Activated T-cell treated with anti-CD3 and anti-CD28 coated beads, Interleukin-2, amount 50 U/mL, for 72 hours (primary cell): ENCODE data around the gene ARFGEF2. TPM values are rescaled to one million over a fixed set of nuclear protein-coding genes. Genes with fewer than 3 reads are reported as not detected.
"Not testable (repeated sequence)": the region's sequence is repeated elsewhere in the genome, so short reads cannot be mapped to it uniquely, and the experiment has no call there.

Experiments used
- ATAC-seq, 2 donors: fragments of 150-1000 bp; cut with Tn5 transposase; replicated peaks in 1 of 2; 2 replicates each; pipeline ENCODE4 v1.10.0; 2021; ENCODE audit warnings: moderate library complexity in 2 of 2, mild to moderate bottlenecking in 1 of 2
- DNase-seq, 2 donors: peaks; one replicate each; pipeline ENCODE4 v3.0.0; 2021 to 2022; ENCODE audit warnings: mixed read lengths in 1 of 2
- H3K27ac Mint-ChIP-seq: one replicate; pipeline ENCODE4 v1.8.0; 2022; ENCODE audit warnings: mild to moderate bottlenecking, moderate library complexity, mixed read lengths
- H3K27me3 Mint-ChIP-seq: one replicate; pipeline ENCODE4 v1.8.0; 2022; ENCODE audit warnings: low read depth, mixed read lengths
- H3K36me3 Mint-ChIP-seq, 2 donors: one replicate each; pipeline ENCODE4 v1.8.0; 2022; ENCODE audit warnings: mixed read lengths in 2 of 2, mild to moderate bottlenecking in 1 of 2; ENCODE audit not compliant: insufficient read depth in 2 of 2
- H3K4me1 Mint-ChIP-seq: one replicate; pipeline ENCODE4 v1.8.0; 2022; ENCODE audit warnings: low read depth, mixed read lengths
- H3K4me3 Mint-ChIP-seq, 2 donors: one replicate each; pipeline ENCODE4 v1.8.0; 2022; ENCODE audit warnings: mild to moderate bottlenecking in 2 of 2, mixed read lengths in 2 of 2, moderate library complexity in 2 of 2
- H3K9me3 Mint-ChIP-seq, 2 donors: one replicate each; pipeline ENCODE4 v1.8.0; 2022; ENCODE audit warnings: mixed read lengths in 2 of 2
- total RNA-seq, 2 donors: library from RNA; stranded (reverse); gene quantifications; one replicate each; pipeline ENCODE4 v1.2.3, GENCODE V29; 2022

The ARFGEF2 gene
- total RNA-seq, 2 donors from 2014 or later: 23.3 to 23.6 TPM

DNA sequence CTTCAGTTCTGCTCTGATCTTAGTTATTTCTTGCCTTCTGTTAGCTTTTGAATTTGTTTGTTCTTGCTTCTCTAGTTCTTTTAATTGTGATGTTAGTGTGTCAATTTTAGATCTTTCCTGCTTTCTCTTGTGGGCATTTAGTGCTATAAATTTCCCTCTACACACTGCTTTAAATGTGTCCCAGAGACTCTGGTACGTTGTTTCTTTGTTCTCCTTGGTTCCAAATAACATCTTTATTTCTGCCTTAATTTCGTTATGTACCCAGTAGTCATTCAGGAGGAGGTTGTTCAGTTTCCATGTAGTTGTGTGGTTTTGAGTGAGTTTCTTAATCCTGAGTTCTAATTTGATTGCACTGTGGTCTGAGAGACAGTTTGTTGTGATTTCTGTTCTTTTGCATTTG lies 58.5 kb downstream of the ARFGEF2 start:
- not testable (repeated sequence) for ATAC-seq, H3K27ac Mint-ChIP-seq, H3K4me1 Mint-ChIP-seq, DNase-seq, H3K4me3 Mint-ChIP-seq, H3K27me3 Mint-ChIP-seq, H3K9me3 Mint-ChIP-seq
- H3K36me3 Mint-ChIP-seq: peaks cover 17 to 28% of the 10 kb centered on the region in 2 donors

DNA sequence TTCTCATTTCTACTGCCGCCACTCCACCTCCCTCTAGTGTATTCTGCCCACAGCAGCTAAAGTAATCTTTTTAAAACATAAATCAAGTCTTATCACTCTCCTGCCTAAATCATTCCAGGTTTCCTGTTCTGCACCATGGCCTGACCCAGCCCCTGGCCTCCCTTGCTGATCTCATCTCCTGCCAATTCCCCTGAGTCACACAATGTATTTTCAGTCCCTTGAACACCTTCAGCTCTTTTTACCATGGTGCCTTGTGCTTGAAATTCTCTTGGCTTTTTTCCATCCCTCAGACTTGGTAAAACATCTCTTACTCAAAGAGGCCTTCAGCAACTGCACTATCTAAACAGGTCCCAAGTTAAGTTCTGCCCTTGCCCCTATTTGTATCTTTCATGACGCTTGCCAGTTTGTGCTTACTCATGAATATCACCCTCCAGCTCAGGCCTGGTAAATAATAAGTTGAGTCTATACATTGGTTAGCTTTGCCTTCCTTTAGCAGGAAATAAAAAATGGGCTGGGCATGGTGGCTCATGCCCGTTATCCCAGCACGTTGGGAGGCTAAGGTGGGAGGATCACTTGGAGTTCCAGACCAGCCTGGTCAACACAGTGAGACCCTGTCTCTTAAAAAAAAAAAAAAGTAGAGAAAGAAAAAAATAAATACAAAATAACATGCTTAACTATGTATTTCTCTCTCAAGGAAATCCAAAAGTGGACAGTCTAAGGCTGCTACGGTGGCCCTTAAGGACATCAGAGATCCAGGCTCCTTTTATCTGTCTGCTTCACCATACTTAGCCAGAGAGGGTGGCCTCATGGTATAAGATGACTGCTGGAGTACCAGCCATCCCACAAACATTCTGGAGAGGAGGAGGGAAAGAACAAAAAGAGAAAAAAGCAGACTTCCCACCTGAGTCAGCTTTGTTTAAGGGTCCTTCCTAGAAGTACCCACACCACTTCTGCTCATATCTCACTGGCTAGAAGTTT lies 62.2 kb downstream of the ARFGEF2 start:
- H3K27me3 Mint-ChIP-seq: no peaks in the 10 kb centered on the region
- no peaks in the 10 kb centered on the region for H3K4me1 Mint-ChIP-seq
- no peaks in the 10 kb centered on the region for H3K9me3 Mint-ChIP-seq
- no peak overlapping the region for H3K27ac Mint-ChIP-seq
- no peak overlapping the region for H3K4me3 Mint-ChIP-seq
- DNase-seq (no peak), ATAC-seq (no peak)
- H3K36me3 Mint-ChIP-seq: peaks cover 12 to 26% of the 10 kb centered on the region in 2 donors

DNA sequence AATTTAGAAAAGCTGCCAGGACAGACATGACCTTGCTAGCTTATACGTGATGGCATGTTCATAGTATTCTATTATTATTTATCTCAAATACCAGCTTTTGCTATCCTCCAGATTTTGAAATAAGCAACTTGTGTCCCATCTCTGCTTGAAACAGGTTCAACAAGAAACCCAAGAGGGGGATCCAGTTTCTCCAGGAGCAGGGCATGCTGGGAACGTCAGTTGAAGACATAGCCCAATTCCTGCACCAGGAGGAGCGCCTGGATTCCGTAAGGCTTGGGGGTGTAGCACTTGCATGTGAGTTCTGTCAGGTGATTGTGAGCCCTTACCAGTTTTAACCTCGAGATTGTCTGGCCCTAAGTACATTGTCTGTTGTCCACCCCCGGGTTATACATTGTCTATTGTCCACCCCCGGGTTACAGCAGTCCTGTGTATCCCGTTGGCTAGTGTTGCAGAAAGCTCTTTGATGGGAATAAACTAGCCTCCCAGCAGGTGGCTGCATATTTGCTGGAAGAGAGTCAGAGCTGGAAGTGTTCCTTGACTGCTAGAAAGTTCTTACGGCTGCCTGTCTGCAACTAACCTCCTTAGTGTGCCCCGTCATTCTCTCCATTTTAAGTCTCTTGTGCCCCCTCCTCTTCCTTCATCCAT lies 63.2 kb downstream of the ARFGEF2 start:
- H3K36me3 Mint-ChIP-seq: peaks cover 12 to 21% of the 10 kb centered on the region in 2 donors
- H3K9me3 Mint-ChIP-seq: no peaks in the 10 kb centered on the region
- no peaks in the 10 kb centered on the region for H3K4me1 Mint-ChIP-seq
- H3K27ac Mint-ChIP-seq: no peak overlapping the region
- no peak for ATAC-seq
- no peaks in the 10 kb centered on the region for H3K27me3 Mint-ChIP-seq
- H3K4me3 Mint-ChIP-seq: no peak overlapping the region
- DNase-seq: no peak

GRCh38 chr20:48986899-48987298 lies 65.4 kb downstream of the ARFGEF2 start:
- DNase-seq: no peak
- H3K4me1 Mint-ChIP-seq: no peaks in the 10 kb centered on the region
- H3K36me3 Mint-ChIP-seq: peaks cover 10 to 24% of the 10 kb centered on the region in 2 donors
- H3K27me3 Mint-ChIP-seq: no peaks in the 10 kb centered on the region
- no peaks in the 10 kb centered on the region for H3K9me3 Mint-ChIP-seq
- no peak overlapping the region for H3K4me3 Mint-ChIP-seq
- no peak for ATAC-seq
- no peak overlapping the region for H3K27ac Mint-ChIP-seq

- H3K27ac Mint-ChIP-seq: no peak overlapping the region
- peaks cover 2 to 15% of the 10 kb centered on the region in 2 donors for H3K36me3 Mint-ChIP-seq
- H3K9me3 Mint-ChIP-seq: no peaks in the 10 kb centered on the region
- no peak overlapping the region for H3K4me3 Mint-ChIP-seq
- no peaks in the 10 kb centered on the region for H3K4me1 Mint-ChIP-seq
- no peak for DNase-seq
- H3K27me3 Mint-ChIP-seq: no peaks in the 10 kb centered on the region
- no peak for ATAC-seq
These were observed 69.0 kb downstream of the ARFGEF2 start for GRCh38 chr20:48990467-48990866.

GRCh38 chr20:48995589-48995988 lies 74.1 kb downstream of the ARFGEF2 start:
- DNase-seq (no peak), ATAC-seq (no peak)
- Mint-ChIP-seq H3K9me3 (no peaks in the 10 kb centered on the region), H3K36me3 (peaks cover 3 to 23% of the 10 kb centered on the region in 2 donors), H3K27ac (no peak overlapping the region), H3K4me1 (no peaks in the 10 kb centered on the region), H3K4me3 (no peak overlapping the region), H3K27me3 (no peaks in the 10 kb centered on the region)

- H3K9me3 Mint-ChIP-seq: no peaks in the 10 kb centered on the region
- no peaks in the 10 kb centered on the region for H3K27me3 Mint-ChIP-seq
- H3K4me3 Mint-ChIP-seq: no peak overlapping the region
- no peaks in the 10 kb centered on the region for H3K4me1 Mint-ChIP-seq
- DNase-seq (no peak), ATAC-seq (no peak)
- peaks cover 3 to 15% of the 10 kb centered on the region in 2 donors for H3K36me3 Mint-ChIP-seq
- H3K27ac Mint-ChIP-seq: no peak overlapping the region
These were observed 78.7 kb downstream of the ARFGEF2 start for GRCh38 chr20:48999890-49000870.

GRCh38 chr20:49001741-49002140 lies 80.2 kb downstream of the ARFGEF2 start:
- Mint-ChIP-seq H3K4me1 (no peaks in the 10 kb centered on the region), H3K27me3 (no peaks in the 10 kb centered on the region), H3K27ac (no peak overlapping the region), H3K9me3 (no peaks in the 10 kb centered on the region), H3K36me3 (peaks cover 6 to 15% of the 10 kb centered on the region in 2 donors), H3K4me3 (no peak overlapping the region)
- DNase-seq (no peak), ATAC-seq (no peak)

DNA sequence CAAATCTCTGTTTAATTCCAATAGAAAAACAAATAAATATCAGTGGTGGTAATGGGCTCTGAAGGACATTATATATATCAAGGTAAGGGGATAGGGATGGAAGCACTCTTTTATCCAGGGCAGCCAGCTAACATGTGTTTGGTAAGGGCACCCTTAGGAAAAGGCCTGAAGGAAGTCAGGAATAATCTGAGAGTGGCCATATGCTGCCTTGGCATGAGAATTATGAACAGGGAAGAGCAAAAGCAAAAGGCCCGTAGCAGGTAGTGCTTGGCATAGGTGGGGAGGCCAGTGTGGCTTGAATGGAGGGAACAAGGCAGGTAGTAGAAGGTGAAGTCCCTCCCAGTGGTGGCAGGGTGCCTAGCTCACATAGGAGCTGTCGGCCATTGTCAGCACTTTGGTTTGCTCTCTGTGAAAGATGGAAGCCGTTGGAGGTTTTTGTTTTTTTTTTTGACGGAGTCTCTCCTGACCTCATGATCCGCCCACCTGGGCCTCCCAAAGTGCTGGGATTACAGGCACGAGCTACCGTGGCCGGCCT lies 85.0 kb downstream of the ARFGEF2 start:
- ATAC-seq: no peak

GRCh38 chr20:49009899-49010631 lies 88.6 kb downstream of the ARFGEF2 start:
- H3K9me3 Mint-ChIP-seq: no peaks in the 10 kb centered on the region
- no peaks in the 10 kb centered on the region for H3K4me1 Mint-ChIP-seq
- H3K36me3 Mint-ChIP-seq: peaks cover 4 to 5% of the 10 kb centered on the region in 2 donors
- no peak overlapping the region for H3K4me3 Mint-ChIP-seq
- DNase-seq (no peak), ATAC-seq (no peak)
- H3K27me3 Mint-ChIP-seq: no peaks in the 10 kb centered on the region
- H3K27ac Mint-ChIP-seq: no peak overlapping the region

More for the DNA sequence above, 85.0 kb downstream of the ARFGEF2 start:
- no peaks in the 10 kb centered on the region for H3K4me1 Mint-ChIP-seq
- H3K36me3 Mint-ChIP-seq: peaks cover 4% of the 10 kb centered on the region in 2 donors
- peak overlapping the region; percentile 8 for H3K27ac Mint-ChIP-seq
- H3K9me3 Mint-ChIP-seq: no peaks in the 10 kb centered on the region
- no peaks in the 10 kb centered on the region for H3K27me3 Mint-ChIP-seq
- H3K4me3 Mint-ChIP-seq: no peak overlapping the region
- DNase-seq: no peak

GRCh38 chr20:49024220-49024619 lies 102.7 kb downstream of the ARFGEF2 start:
- Mint-ChIP-seq H3K36me3 (peaks cover 12 to 13% of the 10 kb centered on the region in 2 donors), H3K9me3 (no peaks in the 10 kb centered on the region), H3K27ac (no peak overlapping the region), H3K4me3 (no peak overlapping the region), H3K4me1 (no peaks in the 10 kb centered on the region), H3K27me3 (no peaks in the 10 kb centered on the region)
- no peak for ATAC-seq
- DNase-seq: no peak

- DNase-seq, H3K27me3 Mint-ChIP-seq, ATAC-seq, H3K27ac Mint-ChIP-seq, H3K4me3 Mint-ChIP-seq, H3K9me3 Mint-ChIP-seq, H3K4me1 Mint-ChIP-seq: not testable (repeated sequence)
- H3K36me3 Mint-ChIP-seq: peaks cover 9 to 16% of the 10 kb centered on the region in 2 donors
These were observed 106.7 kb downstream of the ARFGEF2 start for GRCh38 chr20:49028177-49028576.
